ENCODE results near the gene TMEM42. TPM values are rescaled to one million over a fixed set of nuclear protein-coding genes. Genes with fewer than 3 reads are reported as not detected.

TMEM42 gene
- total and polyA plus RNA-seq, 2 of the 13 experiments (the other 11 are each of a cell fraction or from before 2014, with no cell fraction given): 5.5 to 24.5 TPM

DNA sequence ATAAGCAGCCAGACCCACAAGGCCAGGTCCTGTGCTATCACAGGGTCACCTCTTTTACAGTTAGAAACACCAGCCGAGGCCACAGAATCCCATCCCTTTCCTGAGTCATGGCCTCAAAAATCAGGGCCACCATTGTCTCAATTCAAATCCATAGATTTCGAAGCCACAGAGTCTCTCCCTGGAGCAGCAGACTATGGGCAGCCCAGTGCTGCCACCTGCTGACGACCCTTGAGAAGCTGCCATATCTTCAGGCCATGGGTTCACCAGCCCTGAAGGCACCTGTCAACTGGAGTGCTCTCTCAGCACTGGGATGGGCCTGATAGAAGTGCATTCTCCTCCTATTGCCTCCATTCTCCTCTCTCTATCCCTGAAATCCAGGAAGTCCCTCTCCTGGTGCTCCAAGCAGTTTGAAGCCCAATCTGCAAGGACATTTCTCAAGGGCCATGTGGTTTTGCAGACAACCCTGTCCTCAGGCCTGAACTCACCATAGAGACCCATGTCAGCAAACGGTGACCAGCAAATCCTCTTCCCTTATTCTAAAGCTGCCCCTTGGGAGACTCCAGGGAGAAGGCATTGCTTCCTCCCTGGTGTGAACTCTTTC lies 52.3 kb downstream of the TMEM42 start (continued):
- no peak for TF ChIP-seq RELA (CRISPR knock-in tag; IDR thresholded peaks at IDR 0.05)
- TF ChIP-seq ZNF253 (CRISPR knock-in tag; IDR thresholded peaks at IDR 0.05; ENCODE audit: borderline replicate concordance): no peak
- TF ChIP-seq ZIK1 (CRISPR knock-in tag; IDR thresholded peaks at IDR 0.05; ENCODE audit: borderline replicate concordance, low read depth): no peak
- peak; percentile 57; the same call in 1 of the 2 replicates for TF ChIP-seq CBX5 (CRISPR knock-in tag; IDR thresholded peaks at IDR 0.05; ENCODE audit: borderline replicate concordance)
- no peak for TF ChIP-seq THAP9 (CRISPR knock-in tag; IDR thresholded peaks at IDR 0.05; ENCODE audit: borderline replicate concordance)
- no peak for TF ChIP-seq REL (CRISPR knock-in tag; conservative IDR thresholded peaks at IDR 0.05)
- TF ChIP-seq REST (IDR thresholded peaks at IDR 0.05; ENCODE audit: borderline replicate concordance in 1 of 2, low read depth in 1 of 2, low read length in 2 of 2): peak; percentile 11 to 81
- no peak for TF ChIP-seq ARNTL (CRISPR knock-in tag; IDR thresholded peaks at IDR 0.05)
- no peak for TF ChIP-seq MATR3 (CRISPR knock-in tag; IDR thresholded peaks at IDR 0.05)
- no peak for TF ChIP-seq NFYC (CRISPR knock-in tag; IDR thresholded peaks at IDR 0.05)
- TF ChIP-seq, protein P1, sequence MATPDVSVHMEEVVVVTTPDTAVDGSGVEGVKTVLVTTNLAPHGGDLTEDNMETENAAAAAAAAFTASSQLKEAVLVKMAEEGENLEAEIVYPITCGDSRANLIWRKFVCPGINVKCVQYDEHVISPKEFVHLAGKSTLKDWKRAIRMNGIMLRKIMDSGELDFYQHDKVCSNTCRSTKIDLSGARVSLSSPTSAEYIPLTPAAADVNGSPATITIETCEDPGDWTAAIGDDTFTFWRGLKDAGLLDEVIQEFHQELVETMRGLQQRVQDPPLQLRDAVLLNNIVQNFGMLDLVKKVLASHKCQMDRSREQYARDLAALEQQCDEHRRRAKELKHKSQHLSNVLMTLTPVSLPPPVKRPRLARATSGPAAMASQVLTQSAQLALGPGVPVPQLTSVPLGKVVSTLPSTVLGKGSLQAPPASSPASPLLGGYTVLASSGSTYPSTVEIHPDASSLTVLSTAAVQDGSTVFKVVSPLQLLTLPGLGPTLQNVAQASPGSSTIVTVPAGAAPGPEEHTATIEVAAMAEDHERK (CRISPR knock-in tag; IDR thresholded peaks at IDR 0.05; ENCODE audit: low read depth): no peak
- TF ChIP-seq ATF7-NPFF (CRISPR knock-in tag; IDR thresholded peaks at IDR 0.05; ENCODE audit: low read depth): no peak
- TF ChIP-seq DNMT1 (CRISPR knock-in tag; IDR thresholded peaks at IDR 0.05): no peak
- no peak for TF ChIP-seq HNRNPK (IDR thresholded peaks at IDR 0.05; ENCODE audit: low read depth, low read length, poor library complexity, severe bottlenecking)
- TF ChIP-seq ZBTB38 (CRISPR knock-in tag; IDR thresholded peaks at IDR 0.05): no peak
- TF ChIP-seq RAD21 (CRISPR knock-in tag; IDR thresholded peaks at IDR 0.05): peak; percentile 79
- no peak for TF ChIP-seq SP140L (CRISPR knock-in tag; IDR thresholded peaks at IDR 0.05; ENCODE audit: borderline replicate concordance)
- TF ChIP-seq KLF6 (CRISPR knock-in tag; IDR thresholded peaks at IDR 0.05): no peak
- no peak for TF ChIP-seq EZH2 (conservative IDR thresholded peaks at IDR 0.05; ENCODE audit: low read depth, low read length)
- no peak for TF ChIP-seq ZNF644 (CRISPR knock-in tag; IDR thresholded peaks at IDR 0.05; ENCODE audit: low read depth)
- no peak for TF ChIP-seq CHD4 (IDR thresholded peaks at IDR 0.05; ENCODE audit: borderline replicate concordance, low read length)
- TF ChIP-seq LBX2 (CRISPR knock-in tag; IDR thresholded peaks at IDR 0.05; ENCODE audit: borderline replicate concordance): no peak
- TF ChIP-seq MIER2 (CRISPR knock-in tag; IDR thresholded peaks at IDR 0.05): peak; percentile 90
